Fibroblast of lung (primary cell): Measurements from ENCODE around the gene CST7. TPM values are rescaled to one million over a fixed set of nuclear protein-coding genes. Genes with fewer than 3 reads are reported as not detected.

ENCODE experiments used
- DNase-seq, 2 donors: peaks; one replicate each; pipeline versions ENCODE4 v3.0.0 to v3.0.0-alpha.2; 2010; ENCODE audit warnings: low read depth in 2 of 2
- H2AFZ ChIP-seq: 2 replicates; pipeline ENCODE4 v1.5.1; 2012; ENCODE audit warnings: low read length, control low read depth, inconsistent platforms
- H3K27ac ChIP-seq: 2 replicates; pipeline ENCODE4 v1.5.1; 2011; ENCODE audit warnings: low read length, control low read depth; ENCODE audit not compliant: insufficient read depth
- H3K27me3 ChIP-seq: 2 replicates; pipeline ENCODE4 v1.5.1; 2011; ENCODE audit warnings: mild to moderate bottlenecking, low read length; ENCODE audit not compliant: control insufficient read depth, insufficient read depth
- H3K36me3 ChIP-seq: 2 replicates; pipeline ENCODE4 v1.5.1; 2011; ENCODE audit warnings: low read length; ENCODE audit not compliant: control insufficient read depth, insufficient read depth
- H3K4me1 ChIP-seq: 2 replicates; pipeline ENCODE4 v1.5.1; 2011; ENCODE audit warnings: low read length; ENCODE audit not compliant: control insufficient read depth, insufficient read depth; ENCODE audit errors: extremely low read depth
- H3K4me2 ChIP-seq: 2 replicates; pipeline ENCODE4 v1.5.1; 2011; ENCODE audit warnings: low read length, control low read depth; ENCODE audit not compliant: insufficient read depth; ENCODE audit errors: extremely low read depth
- H3K4me3 ChIP-seq, 4 experiments: fragments of 200-600 bp in 1 of 4; sonication (generic) in 1 of 4; replicated peaks in 1 of 4; 2 replicates each; pipeline ENCODE4 v1.5.1; 2011 to 2016; ENCODE audit warnings: low read length in 4 of 4, low read depth in 3 of 4, mild to moderate bottlenecking in 3 of 4, control low read depth in 2 of 4, inconsistent platforms in 1 of 4, mixed read lengths in 1 of 4; ENCODE audit not compliant: insufficient read depth in 1 of 4; ENCODE audit errors: control extremely low read depth in 1 of 4
- H3K79me2 ChIP-seq: 2 replicates; pipeline ENCODE4 v1.5.1; 2012; ENCODE audit warnings: mild to moderate bottlenecking, low read length, inconsistent platforms; ENCODE audit not compliant: control insufficient read depth, insufficient read depth
- H3K9ac ChIP-seq: 2 replicates; pipeline ENCODE4 v1.5.1; 2011; ENCODE audit warnings: mild to moderate bottlenecking, low read length, control low read depth; ENCODE audit not compliant: insufficient read depth
- H3K9me3 ChIP-seq: 2 replicates; pipeline ENCODE4 v1.5.1; 2012; ENCODE audit warnings: low read depth, low read length; ENCODE audit not compliant: control insufficient read depth, insufficient read depth
- H4K20me1 ChIP-seq: 2 replicates; pipeline ENCODE4 v1.5.1; 2011; ENCODE audit warnings: low read length; ENCODE audit not compliant: control insufficient read depth, insufficient read depth; ENCODE audit errors: extremely low read depth
- CTCF ChIP-seq, 2 donors: IDR thresholded peaks in 1 of 2; conservative IDR thresholded peaks in 1 of 2; 1 replicate in 1 of 2; 2 replicates in 1 of 2; pipeline ENCODE4 v1.5.1; 2011 to 2012; ENCODE audit warnings: low read length in 2 of 2, control low read depth in 1 of 2, inconsistent platforms in 1 of 2, low read depth in 1 of 2, mild to moderate bottlenecking in 1 of 2
- EZH2 ChIP-seq: IDR thresholded peaks from 2 replicates; pipeline ENCODE4 v1.5.1; 2012; ENCODE audit warnings: low read length, control low read depth, mild to moderate bottlenecking; ENCODE audit errors: missing control alignments
- polyA plus RNA-seq, 2 donors: library from polyadenylated mRNA; depleted of rRNA in 1 of 2; stranded (reverse) in 1 of 2; unstranded in 1 of 2; fragments of >200 nt; gene quantifications; 2 replicates each; pipeline ENCODE4 v1.2.1, GENCODE V29; 2011 to 2012; ENCODE audit warnings: missing spikeins in 1 of 2
- total RNA-seq: library from RNA; depleted of rRNA; stranded (reverse); fragments of >200 nt; gene quantifications from 2 replicates; pipeline ENCODE4 v1.2.1, GENCODE V29; 2014

The CST7 gene
- total and polyA plus RNA-seq, 2 donors (not counting 1 experiment from before 2014, with no cell fraction given) = not detected

- H2AFZ ChIP-seq = no peak overlapping the region
- H3K4me3 ChIP-seq = no peak overlapping the region
- no peak overlapping the region for H3K27ac ChIP-seq
- no peak overlapping the region for H3K4me2 ChIP-seq
- no peaks in the 10 kb centered on the region for H3K36me3 ChIP-seq
- no peak overlapping the region for H3K9ac ChIP-seq
- no peaks in the 10 kb centered on the region for H3K9me3 ChIP-seq
- H4K20me1 ChIP-seq = no peaks in the 10 kb centered on the region
- no peak for TF ChIP-seq CTCF (conservative IDR thresholded peaks at IDR 0.05 in 1 of 2, IDR thresholded peaks at IDR 0.05 in 1 of 2; ENCODE audit: low read depth in 1 of 2, low read length in 2 of 2)
- no peak for TF ChIP-seq EZH2
- DNase-seq = no peak
- H3K79me2 ChIP-seq = no peaks in the 10 kb centered on the region
- no peaks in the 10 kb centered on the region for H3K4me1 ChIP-seq
- H3K27me3 ChIP-seq = no peaks in the 10 kb centered on the region
Measured at GRCh38 chr20:24953621-24954133, 4.6 kb downstream of the CST7 start.

GRCh38 chr20:24954151-24954550 is 5.1 kb downstream of the CST7 start:
- no peak overlapping the region for H3K27ac ChIP-seq
- no peaks in the 10 kb centered on the region for H3K27me3 ChIP-seq
- no peak for DNase-seq
- TF ChIP-seq EZH2 = no peak
- TF ChIP-seq CTCF (conservative IDR thresholded peaks at IDR 0.05 in 1 of 2, IDR thresholded peaks at IDR 0.05 in 1 of 2; ENCODE audit: low read depth in 1 of 2, low read length in 2 of 2) = no peak
- no peaks in the 10 kb centered on the region for H4K20me1 ChIP-seq
- no peaks in the 10 kb centered on the region for H3K79me2 ChIP-seq
- no peak overlapping the region for H3K4me2 ChIP-seq
- no peaks in the 10 kb centered on the region for H3K36me3 ChIP-seq
- no peaks in the 10 kb centered on the region for H3K9me3 ChIP-seq
- H3K9ac ChIP-seq = no peak overlapping the region
- no peak overlapping the region for H3K4me3 ChIP-seq
- H2AFZ ChIP-seq = no peak overlapping the region
- H3K4me1 ChIP-seq = no peaks in the 10 kb centered on the region

GRCh38 chr20:24954566-24954965 is 5.5 kb downstream of the CST7 start:
- no peaks in the 10 kb centered on the region for H4K20me1 ChIP-seq
- no peaks in the 10 kb centered on the region for H3K36me3 ChIP-seq
- no peaks in the 10 kb centered on the region for H3K9me3 ChIP-seq

More at GRCh38 chr20:24954566-24954965, 5.5 kb downstream of the CST7 start:
- TF ChIP-seq CTCF (conservative IDR thresholded peaks at IDR 0.05 in 1 of 2, IDR thresholded peaks at IDR 0.05 in 1 of 2; ENCODE audit: low read depth in 1 of 2, low read length in 2 of 2) (no peak), EZH2 (no peak)
- Histone ChIP-seq H3K4me2 (no peak overlapping the region), H3K4me1 (no peaks in the 10 kb centered on the region), H3K27me3 (no peaks in the 10 kb centered on the region), H3K79me2 (no peaks in the 10 kb centered on the region), H2AFZ (no peak overlapping the region), H3K9ac (no peak overlapping the region), H3K4me3 (no peak overlapping the region), H3K27ac (no peak overlapping the region)
- DNase-seq = no peak
